SK-N-MC (cell line): Measurements from ENCODE around the gene TIGD6.

Experiments used
- DNase-seq: peaks from one replicate; pipeline ENCODE4 v3.0.0-alpha.2; 2011; ENCODE audit warnings: low read depth, low spot score
- H3K27ac ChIP-seq: fragments of 200-600 bp; sonication (generic); 2 replicates; pipeline ENCODE4 v1.5.1; 2016; ENCODE audit warnings: mixed run types
- H3K36me3 ChIP-seq: fragments of 200-600 bp; sonication (generic); 2 replicates; pipeline ENCODE4 v1.6.1; 2017; ENCODE audit warnings: antibody characterized with exemption, low read length, mixed read lengths; ENCODE audit not compliant: insufficient read depth
- H3K4me3 ChIP-seq: fragments of 200-600 bp; sonication (generic); 2 replicates; pipeline ENCODE4 v1.5.1; 2016
- H3K9ac ChIP-seq: fragments of 200-600 bp; sonication (generic); 2 replicates; pipeline ENCODE4 v1.8.0; 2017; ENCODE audit warnings: mixed run types, mixed read lengths; ENCODE audit not compliant: insufficient read length
- H3K9me3 ChIP-seq: fragments of 200-600 bp; sonication (generic); 2 replicates; pipeline ENCODE4 v1.6.1; 2017; ENCODE audit warnings: low read depth, mild to moderate bottlenecking, antibody characterized with exemption, low read length, moderate library complexity, mixed read lengths
- EZH2 ChIP-seq: fragments of 200-600 bp; sonication (generic); IDR thresholded peaks from one replicate; pipeline ENCODE4 v1.6.1; 2017; ENCODE audit warnings: antibody characterized with exemption
- FOXP2 ChIP-seq: optimal IDR thresholded peaks from 2 replicates; pipeline ENCODE3; 2011; ENCODE audit warnings: mild to moderate bottlenecking, moderate library complexity; ENCODE audit not compliant: insufficient read depth; ENCODE audit errors: extremely low read length, control extremely low read depth
- POLR2AphosphoS5 ChIP-seq: IDR thresholded peaks from 2 replicates; pipeline ENCODE4 v1.6.1; 2012; ENCODE audit warnings: mild to moderate bottlenecking, low read depth, low read length, borderline replicate concordance

The TIGD6 gene

DNA sequence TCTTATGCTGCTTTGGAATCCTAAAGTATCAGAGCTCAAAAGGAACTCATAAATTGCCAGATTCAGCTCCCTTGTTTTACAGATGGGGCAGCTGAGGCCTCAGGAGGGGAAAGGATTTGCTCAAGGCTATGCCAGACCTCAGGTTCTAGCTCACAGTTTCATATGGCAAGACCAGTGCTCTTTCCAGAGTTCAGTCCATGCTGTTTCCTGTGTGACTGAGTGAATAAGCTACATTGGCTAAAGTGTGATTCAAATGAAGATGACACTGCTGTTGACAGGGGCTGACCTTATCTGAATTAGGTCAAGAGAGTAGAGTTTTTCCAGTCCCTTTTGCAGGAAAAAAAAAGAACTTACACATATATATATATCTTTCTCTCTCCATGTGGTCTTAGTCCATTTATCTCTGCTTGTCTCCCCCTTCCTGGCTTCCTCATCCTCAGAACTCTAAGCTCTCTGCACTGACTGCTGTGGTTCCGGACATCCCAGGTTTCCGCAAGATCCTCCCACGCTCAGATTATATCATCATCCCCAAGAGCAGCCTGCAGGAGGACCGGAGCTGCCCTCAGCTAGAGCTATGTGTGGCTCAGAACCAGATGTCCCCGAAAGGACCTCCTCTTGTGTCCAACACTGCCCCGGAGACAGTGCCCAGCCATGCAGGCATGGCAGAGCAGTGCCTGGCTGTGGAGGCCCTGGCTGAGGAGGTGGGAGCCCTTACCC lies 9.4 kb upstream of the TIGD6 start:
- H3K27ac ChIP-seq = no peak overlapping the region
- no peak overlapping the region for H3K9ac ChIP-seq
- peaks cover 80% of the 10 kb centered on the region for H3K36me3 ChIP-seq
- DNase-seq = no peak
- H3K4me3 ChIP-seq = no peak overlapping the region
- H3K9me3 ChIP-seq = no peaks in the 10 kb centered on the region
- TF ChIP-seq EZH2 = no peak
- no peak for TF ChIP-seq FOXP2
- TF ChIP-seq POLR2AphosphoS5 = no peak

- H3K9ac ChIP-seq = no peak overlapping the region
- H3K4me3 ChIP-seq = no peak overlapping the region
- H3K9me3 ChIP-seq = no peaks in the 10 kb centered on the region
- H3K27ac ChIP-seq = no peak overlapping the region
- no peak for DNase-seq
- peaks cover 57% of the 10 kb centered on the region for H3K36me3 ChIP-seq
- no peak for TF ChIP-seq FOXP2
- no peak for TF ChIP-seq POLR2AphosphoS5
- TF ChIP-seq EZH2 = no peak
These were observed 6.6 kb upstream of the TIGD6 start for GRCh38 chr5:150007050-150007449.

- Histone ChIP-seq H3K9ac (no peak overlapping the region), H3K27ac (no peak overlapping the region), H3K4me3 (no peak overlapping the region), H3K36me3 (peaks cover 52% of the 10 kb centered on the region), H3K9me3 (no peaks in the 10 kb centered on the region)
- DNase-seq = no peak
- TF ChIP-seq EZH2 = no peak
These were observed 5.9 kb upstream of the TIGD6 start for GRCh38 chr5:150006318-150006717.

- H3K9ac ChIP-seq = peak overlapping the region; percentile 95
- no peak overlapping the region for H3K27ac ChIP-seq
- DNase-seq = no peak
- no peaks in the 10 kb centered on the region for H3K9me3 ChIP-seq
- peaks cover 22% of the 10 kb centered on the region for H3K36me3 ChIP-seq
- H3K4me3 ChIP-seq = peak overlapping the region; percentile 98
- TF ChIP-seq POLR2AphosphoS5 (no peak), FOXP2 (no peak), EZH2 (no peak)
These were observed 1.4 kb upstream of the TIGD6 start for GRCh38 chr5:150001660-150002486.

DNA sequence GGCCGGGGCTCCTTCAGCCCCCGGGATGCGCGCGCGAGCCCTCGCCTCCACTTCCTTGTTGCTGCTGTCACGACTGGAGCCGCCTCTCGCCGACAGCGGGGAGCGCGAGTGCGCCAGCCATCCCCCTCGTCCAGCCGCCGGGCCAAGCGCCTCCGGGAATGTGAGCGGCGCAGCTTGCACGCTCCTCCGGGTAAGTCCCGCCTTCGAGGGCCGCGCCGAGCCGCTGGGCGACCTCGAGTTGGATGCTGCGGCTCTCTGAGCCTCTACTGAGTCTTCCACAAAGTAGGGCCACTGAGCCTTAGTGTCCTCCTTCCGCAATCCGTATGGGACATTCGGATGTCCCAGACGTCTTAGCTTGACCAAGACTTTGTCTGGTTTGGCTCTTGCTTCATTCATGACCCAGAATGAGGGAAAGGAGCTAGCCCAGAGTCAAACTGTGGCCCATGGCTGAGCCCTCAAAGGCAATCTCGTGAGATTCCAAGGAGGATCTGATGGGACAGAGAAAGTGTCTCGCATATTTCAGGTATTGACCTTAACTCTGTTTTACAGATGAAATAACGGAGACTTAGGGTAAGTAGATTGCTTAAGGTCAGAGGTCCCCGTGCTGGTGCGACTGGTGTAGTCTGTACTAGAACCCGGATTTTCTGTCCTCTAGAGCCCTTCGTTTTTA lies 671 bp upstream of the TIGD6 start:
- Histone ChIP-seq H3K9ac (peak overlapping the region; percentile 95), H3K27ac (no peak overlapping the region), H3K9me3 (no peaks in the 10 kb centered on the region), H3K4me3 (peak overlapping the region; percentile 98), H3K36me3 (peaks cover 15% of the 10 kb centered on the region)
- no peak for TF ChIP-seq FOXP2
- TF ChIP-seq POLR2AphosphoS5 = no peak
- TF ChIP-seq EZH2 = no peak
- no peak for DNase-seq

DNA sequence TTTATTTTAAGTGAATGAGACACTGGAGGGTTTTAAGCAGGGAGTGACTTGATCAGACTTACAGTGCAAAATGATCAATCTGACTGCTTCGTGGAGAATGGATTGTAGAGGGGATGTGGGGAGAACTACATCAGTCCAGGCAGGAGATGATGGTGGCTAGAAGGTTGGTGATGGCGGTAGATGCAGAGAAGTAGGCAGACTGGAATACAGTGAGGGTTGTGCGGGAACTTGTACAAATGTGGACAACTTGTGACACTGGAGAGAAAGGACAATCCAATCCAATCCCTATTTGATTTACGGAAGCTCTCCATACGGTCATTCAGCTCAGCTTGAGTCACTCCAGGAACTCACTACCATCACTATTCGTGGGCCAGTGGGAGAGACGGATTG lies 593 bp downstream of the TIGD6 start:
- Histone ChIP-seq H3K9ac (peak overlapping the region; percentile 95), H3K36me3 (peaks cover 5% of the 10 kb centered on the region), H3K4me3 (peak overlapping the region; percentile 98), H3K9me3 (no peaks in the 10 kb centered on the region), H3K27ac (peak overlapping the region; percentile 38; the same call in 1 of the 2 replicates)
- no peak for TF ChIP-seq EZH2
- TF ChIP-seq POLR2AphosphoS5 = no peak
- TF ChIP-seq FOXP2 = no peak
- no peak for DNase-seq

DNA sequence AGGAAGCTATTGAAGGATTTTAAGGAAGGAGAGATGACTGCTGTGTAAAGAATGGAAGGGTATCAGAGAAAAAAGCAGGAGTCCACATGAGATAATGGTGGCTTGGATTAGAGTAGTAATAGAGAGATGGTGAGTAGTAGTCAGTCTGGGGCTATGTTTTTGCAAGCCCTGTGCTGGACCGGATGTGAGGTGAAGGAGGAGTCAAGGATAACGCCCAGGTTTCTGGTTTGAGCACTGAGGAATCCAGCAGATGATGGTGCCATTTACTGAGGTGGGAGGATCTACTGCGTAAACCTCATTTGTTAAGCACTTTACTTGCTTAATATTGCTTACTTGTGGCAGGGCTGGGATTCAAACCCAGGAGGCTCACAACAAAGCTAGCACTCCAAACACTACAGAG lies 1.1 kb downstream of the TIGD6 start:
- DNase-seq = no peak
- TF ChIP-seq POLR2AphosphoS5 (no peak), EZH2 (no peak), FOXP2 (no peak)
- Histone ChIP-seq H3K27ac (no peak overlapping the region), H3K4me3 (peak overlapping the region; percentile 98), H3K9me3 (no peaks in the 10 kb centered on the region), H3K9ac (peak overlapping the region; percentile 95), H3K36me3 (peaks cover under 1% of the 10 kb centered on the region)

DNA sequence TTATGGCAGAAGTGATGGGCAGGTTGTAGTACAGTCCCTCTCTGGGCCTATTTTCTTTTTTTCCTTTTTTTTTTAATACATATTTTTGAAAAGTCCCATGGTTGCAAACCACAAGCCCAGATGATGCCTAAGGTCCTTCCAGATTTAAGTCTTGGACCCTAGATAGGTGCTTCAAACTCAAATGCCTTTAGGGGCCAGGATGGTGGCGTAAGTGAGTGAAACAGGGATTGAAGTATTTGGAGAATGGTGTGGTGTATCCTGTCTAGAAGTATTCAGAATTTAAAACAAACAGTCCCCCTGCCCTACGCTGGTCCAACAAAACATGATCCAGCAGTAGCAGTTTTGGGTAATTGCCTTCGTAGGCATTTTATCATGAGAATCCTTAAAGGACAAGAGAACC lies 2.2 kb downstream of the TIGD6 start:
- no peak for TF ChIP-seq POLR2AphosphoS5
- no peak for TF ChIP-seq FOXP2
- TF ChIP-seq EZH2 = no peak
- Histone ChIP-seq H3K9me3 (no peaks in the 10 kb centered on the region), H3K27ac (no peak overlapping the region), H3K36me3 (no peaks in the 10 kb centered on the region; the same call in 1 of the 2 replicates), H3K4me3 (no peak overlapping the region), H3K9ac (no peak overlapping the region)
- DNase-seq = no peak
